Coronary artery (tissue), 2 donors: ENCODE results near the gene TTC7B.

Experiments used
- DNase-seq: peaks from one replicate; pipeline ENCODE4 v3.0.0-alpha.2; 2017; ENCODE audit warnings: low spot score
- H3K27ac ChIP-seq, 2 donors: fragments of 200-600 bp; sonication (generic); one replicate each; pipeline ENCODE4 v1.5.1; 2016 to 2019
- H3K4me3 ChIP-seq: fragments of 200-600 bp; sonication (generic); 2 replicates; pipeline ENCODE4 v1.5.1; 2016; ENCODE audit warnings: mild to moderate bottlenecking, moderate library complexity
- CTCF ChIP-seq: fragments of 200-600 bp; sonication (generic); IDR thresholded peaks from one replicate; pipeline ENCODE4 v1.5.1; 2019; ENCODE audit warnings: antibody characterized with exemption

The TTC7B gene

GRCh38 chr14:90601563-90601962, 214.7 kb downstream of the TTC7B start:
- no peak overlapping the region for H3K4me3 ChIP-seq
- H3K27ac ChIP-seq: no peak overlapping the region
- no peak for TF ChIP-seq CTCF
- DNase-seq: no peak

- H3K27ac ChIP-seq: no peak overlapping the region
- TF ChIP-seq CTCF: no peak
- H3K4me3 ChIP-seq: no peak overlapping the region
- no peak for DNase-seq
Observed at GRCh38 chr14:90600619-90601018, 215.6 kb downstream of the TTC7B start.

- Histone ChIP-seq H3K27ac (peak overlapping the region in 1 of 2 donors; percentile 26), H3K4me3 (peak overlapping the region; percentile 7)
- TF ChIP-seq CTCF: peak; percentile 19
- DNase-seq: no peak
Observed at GRCh38 chr14:90599748-90600507, 216.3 kb downstream of the TTC7B start.

DNA sequence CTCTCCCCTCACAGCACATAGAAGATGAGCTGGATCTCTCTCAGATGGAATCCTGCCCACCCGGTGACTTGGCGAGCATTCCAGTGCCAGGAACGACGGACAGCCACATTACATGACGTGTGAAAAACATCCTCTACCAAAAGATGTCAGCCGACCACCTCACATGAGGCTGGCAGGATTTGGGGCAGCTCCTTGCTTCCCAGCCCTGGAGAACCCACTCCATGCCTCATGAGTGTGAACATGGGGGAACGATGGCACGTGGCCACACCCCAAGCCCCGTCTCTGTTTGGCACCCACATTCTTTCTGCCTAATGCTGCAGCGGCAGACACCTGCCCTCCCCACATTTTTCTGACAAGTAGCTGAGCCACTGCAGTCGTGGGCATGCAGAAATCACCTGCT, 216.9 kb downstream of the TTC7B start:
- peak overlapping the region in 1 of 2 donors; percentile 26 for H3K27ac ChIP-seq
- no peak for DNase-seq
- H3K4me3 ChIP-seq: peak overlapping the region; percentile 7
- TF ChIP-seq CTCF: no peak

- Histone ChIP-seq H3K27ac (no peak overlapping the region), H3K4me3 (no peak overlapping the region)
- DNase-seq: no peak
- no peak for TF ChIP-seq CTCF
Observed at GRCh38 chr14:90597961-90598360, 218.3 kb downstream of the TTC7B start.

DNA sequence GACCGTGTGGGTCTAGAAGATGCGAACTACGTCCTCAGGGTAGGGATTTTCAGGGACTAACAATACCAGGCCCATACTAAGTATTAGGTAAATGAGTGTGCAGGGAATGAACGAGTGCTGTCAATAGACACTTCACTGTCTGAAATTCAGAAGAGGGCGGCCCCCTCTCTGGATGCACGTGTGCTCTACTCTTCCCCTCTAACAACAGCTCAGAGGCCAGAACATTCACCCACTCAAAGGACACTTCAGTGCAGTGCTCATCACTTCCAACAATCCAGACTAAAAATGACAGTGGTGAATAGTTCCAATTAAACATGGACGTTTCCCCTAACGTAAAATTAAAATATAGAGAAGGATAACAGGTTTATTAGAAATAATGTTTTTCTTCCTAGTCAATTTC, 219.5 kb downstream of the TTC7B start:
- TF ChIP-seq CTCF: no peak
- Histone ChIP-seq H3K4me3 (no peak overlapping the region), H3K27ac (no peak overlapping the region)
- DNase-seq: no peak

GRCh38 chr14:90593254-90594040, 222.8 kb downstream of the TTC7B start:
- H3K4me3 ChIP-seq: no peak overlapping the region
- TF ChIP-seq CTCF: no peak
- DNase-seq: no peak
- H3K27ac ChIP-seq: no peak overlapping the region
